ENCODE results near the gene RALGDS. TPM values are rescaled to one million over a fixed set of nuclear protein-coding genes. Genes with fewer than 3 reads are reported as not detected.

Gene RALGDS
- total RNA-seq, 1 experiment from 2014 or later, result 36.1 TPM

DNA sequence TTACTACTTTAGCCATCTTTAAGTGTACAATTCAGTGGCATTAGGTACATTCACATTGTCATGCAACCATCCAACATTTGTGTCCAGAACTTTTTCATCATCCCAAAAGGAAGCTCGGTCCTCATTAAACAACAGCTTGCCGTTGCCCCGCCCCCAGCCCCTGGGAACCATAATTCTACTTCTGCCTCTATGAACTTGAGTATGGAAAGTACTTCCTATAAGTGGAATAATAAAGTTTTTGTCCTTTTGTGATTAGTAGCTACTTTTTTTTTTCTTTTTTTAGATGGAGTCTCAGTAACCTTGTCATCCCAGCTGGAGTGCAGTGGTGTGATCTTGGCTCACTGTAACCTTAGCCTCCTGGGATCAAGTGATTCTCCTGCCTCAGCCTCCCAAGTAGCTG is 37.7 kb upstream of the RALGDS start:
- TF ChIP-seq RAD21 (IDR thresholded peaks at IDR 0.05; ENCODE audit: low read depth) (no peak), SRF (IDR thresholded peaks at IDR 0.05; ENCODE audit: low read depth) (no peak), FOSL1 (IDR thresholded peaks at IDR 0.05; ENCODE audit: low read depth) (no peak), POLR2A (IDR thresholded peaks at IDR 0.05; ENCODE audit: borderline replicate concordance, extremely low read depth, insufficient read depth, insufficient read length) (no peak), ZNF274 (IDR thresholded peaks at IDR 0.05; ENCODE audit: low read depth, low read length) (no peak), TCF7L2 (IDR thresholded peaks at IDR 0.05; ENCODE audit: borderline replicate concordance, extremely low read depth, insufficient read depth, insufficient read length) (no peak), CEBPB (IDR thresholded peaks at IDR 0.05; ENCODE audit: low read depth) (no peak), YY1 (IDR thresholded peaks at IDR 0.05; ENCODE audit: extremely low read depth, insufficient replicate concordance, low read depth, low read length) (no peak), SIN3A (IDR thresholded peaks at IDR 0.05; ENCODE audit: low read depth) (no peak), CBX3 (IDR thresholded peaks at IDR 0.05; ENCODE audit: low read depth) (no peak), EZH2 (IDR thresholded peaks at IDR 0.05) (no peak)
- TF ChIP-seq, protein P1, sequence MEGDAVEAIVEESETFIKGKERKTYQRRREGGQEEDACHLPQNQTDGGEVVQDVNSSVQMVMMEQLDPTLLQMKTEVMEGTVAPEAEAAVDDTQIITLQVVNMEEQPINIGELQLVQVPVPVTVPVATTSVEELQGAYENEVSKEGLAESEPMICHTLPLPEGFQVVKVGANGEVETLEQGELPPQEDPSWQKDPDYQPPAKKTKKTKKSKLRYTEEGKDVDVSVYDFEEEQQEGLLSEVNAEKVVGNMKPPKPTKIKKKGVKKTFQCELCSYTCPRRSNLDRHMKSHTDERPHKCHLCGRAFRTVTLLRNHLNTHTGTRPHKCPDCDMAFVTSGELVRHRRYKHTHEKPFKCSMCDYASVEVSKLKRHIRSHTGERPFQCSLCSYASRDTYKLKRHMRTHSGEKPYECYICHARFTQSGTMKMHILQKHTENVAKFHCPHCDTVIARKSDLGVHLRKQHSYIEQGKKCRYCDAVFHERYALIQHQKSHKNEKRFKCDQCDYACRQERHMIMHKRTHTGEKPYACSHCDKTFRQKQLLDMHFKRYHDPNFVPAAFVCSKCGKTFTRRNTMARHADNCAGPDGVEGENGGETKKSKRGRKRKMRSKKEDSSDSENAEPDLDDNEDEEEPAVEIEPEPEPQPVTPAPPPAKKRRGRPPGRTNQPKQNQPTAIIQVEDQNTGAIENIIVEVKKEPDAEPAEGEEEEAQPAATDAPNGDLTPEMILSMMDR (IDR thresholded peaks at IDR 0.05 in 2 of 3, conservative IDR thresholded peaks at IDR 0.05 in 1 of 3; ENCODE audit: borderline replicate concordance in 1 of 3, insufficient read depth in 1 of 3, low read depth in 2 of 3, low read length in 2 of 3), result no peak
- TF ChIP-seq, protein P2, sequence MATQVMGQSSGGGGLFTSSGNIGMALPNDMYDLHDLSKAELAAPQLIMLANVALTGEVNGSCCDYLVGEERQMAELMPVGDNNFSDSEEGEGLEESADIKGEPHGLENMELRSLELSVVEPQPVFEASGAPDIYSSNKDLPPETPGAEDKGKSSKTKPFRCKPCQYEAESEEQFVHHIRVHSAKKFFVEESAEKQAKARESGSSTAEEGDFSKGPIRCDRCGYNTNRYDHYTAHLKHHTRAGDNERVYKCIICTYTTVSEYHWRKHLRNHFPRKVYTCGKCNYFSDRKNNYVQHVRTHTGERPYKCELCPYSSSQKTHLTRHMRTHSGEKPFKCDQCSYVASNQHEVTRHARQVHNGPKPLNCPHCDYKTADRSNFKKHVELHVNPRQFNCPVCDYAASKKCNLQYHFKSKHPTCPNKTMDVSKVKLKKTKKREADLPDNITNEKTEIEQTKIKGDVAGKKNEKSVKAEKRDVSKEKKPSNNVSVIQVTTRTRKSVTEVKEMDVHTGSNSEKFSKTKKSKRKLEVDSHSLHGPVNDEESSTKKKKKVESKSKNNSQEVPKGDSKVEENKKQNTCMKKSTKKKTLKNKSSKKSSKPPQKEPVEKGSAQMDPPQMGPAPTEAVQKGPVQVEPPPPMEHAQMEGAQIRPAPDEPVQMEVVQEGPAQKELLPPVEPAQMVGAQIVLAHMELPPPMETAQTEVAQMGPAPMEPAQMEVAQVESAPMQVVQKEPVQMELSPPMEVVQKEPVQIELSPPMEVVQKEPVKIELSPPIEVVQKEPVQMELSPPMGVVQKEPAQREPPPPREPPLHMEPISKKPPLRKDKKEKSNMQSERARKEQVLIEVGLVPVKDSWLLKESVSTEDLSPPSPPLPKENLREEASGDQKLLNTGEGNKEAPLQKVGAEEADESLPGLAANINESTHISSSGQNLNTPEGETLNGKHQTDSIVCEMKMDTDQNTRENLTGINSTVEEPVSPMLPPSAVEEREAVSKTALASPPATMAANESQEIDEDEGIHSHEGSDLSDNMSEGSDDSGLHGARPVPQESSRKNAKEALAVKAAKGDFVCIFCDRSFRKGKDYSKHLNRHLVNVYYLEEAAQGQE (IDR thresholded peaks at IDR 0.05; ENCODE audit: low read depth), result no peak
- Histone ChIP-seq H3K27ac (ENCODE audit: low read depth, low read length) (no peak overlapping the region), H3K79me2 (ENCODE audit: insufficient read depth, low read length) (no peaks in the 10 kb centered on the region), H3K9me3 (ENCODE audit: control insufficient read depth in 1 of 2, insufficient read depth in 1 of 2, low read depth in 1 of 2, low read length in 2 of 2) (no peaks in the 10 kb centered on the region), H3K27me3 (ENCODE audit: insufficient read depth, low read length) (no peaks in the 10 kb centered on the region), H3K4me2 (ENCODE audit: low read length) (no peak overlapping the region), H3K9ac (ENCODE audit: low read length) (no peak overlapping the region), H2AFZ (ENCODE audit: low read depth, low read length, poor library complexity, severe bottlenecking) (no peak overlapping the region), H3K9me2 (ENCODE audit: insufficient read depth) (no peaks in the 10 kb centered on the region), H3K4me3 (replicated peaks in 1 of 2; ENCODE audit: low read depth in 1 of 2, low read length in 2 of 2) (no peak overlapping the region), H3K4me1 (ENCODE audit: control insufficient read depth in 1 of 2, insufficient read depth in 2 of 2, low read length in 2 of 2) (0 out of 4 replicates have a peak, but pooled peaks cover 0 to 3% of the 10 kb centered on the region in 2 experiments), H4K20me1 (ENCODE audit: insufficient read depth) (no peaks in the 10 kb centered on the region), H3K36me3 (ENCODE audit: control insufficient read depth in 1 of 2, insufficient read depth in 2 of 2, low read length in 2 of 2) (no peaks in the 10 kb centered on the region)
- CTCF ChIA-PET, result interaction anchor here (1.3 to 1.5 kb wide), 2 partner anchors 9 to 11 kb away, joined by 4 to 5 read pairs; no protein-coding TSS in a partner anchor
- no TSS peak for BruUV-seq (replicated peaks)
- POLR2A ChIA-PET, result no interaction called here
- DNase-seq (ENCODE audit: low read depth, low spot score), result no peak
- RAD21 ChIA-PET (ENCODE audit: low non-redundant PET in 1 of 2, low total read pairs in 2 of 2, uncharacterized antibody in 2 of 2, unreplicated experiment in 2 of 2), result no interaction called here
- no peak for ATAC-seq
- intact Hi-C loops (cut with micrococcal nuclease), result no loop called here
